ENCODE measurements around the gene CLCN7.

DNA sequence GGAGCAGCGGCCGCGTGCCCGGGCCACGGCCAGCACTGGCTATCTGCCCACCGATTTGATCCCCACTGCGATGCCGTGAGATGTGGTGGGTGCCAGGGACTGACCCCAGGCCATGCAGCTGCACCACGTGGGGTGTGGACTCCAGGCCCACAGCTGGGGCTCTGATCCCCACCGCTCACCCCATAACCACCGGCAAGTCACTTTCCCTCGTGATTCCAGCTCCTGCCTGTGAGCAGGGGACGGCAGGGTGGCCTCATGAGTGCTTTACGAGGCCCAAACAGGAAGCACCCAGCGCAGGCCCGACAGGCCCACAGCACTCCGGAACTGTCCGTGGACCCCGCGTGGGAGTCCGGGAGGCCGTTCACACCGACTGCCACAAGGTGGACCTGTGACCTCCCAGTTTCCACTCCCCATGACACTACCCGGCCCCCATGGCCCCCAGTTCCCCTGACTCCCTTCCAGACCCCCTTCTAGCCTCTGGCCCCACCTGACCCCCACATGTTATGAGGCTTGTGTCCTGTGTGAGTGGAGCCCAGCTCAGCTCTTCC lies 13.3 kb upstream of the CLCN7 start:
- TF ChIP-seq, protein P1, sequence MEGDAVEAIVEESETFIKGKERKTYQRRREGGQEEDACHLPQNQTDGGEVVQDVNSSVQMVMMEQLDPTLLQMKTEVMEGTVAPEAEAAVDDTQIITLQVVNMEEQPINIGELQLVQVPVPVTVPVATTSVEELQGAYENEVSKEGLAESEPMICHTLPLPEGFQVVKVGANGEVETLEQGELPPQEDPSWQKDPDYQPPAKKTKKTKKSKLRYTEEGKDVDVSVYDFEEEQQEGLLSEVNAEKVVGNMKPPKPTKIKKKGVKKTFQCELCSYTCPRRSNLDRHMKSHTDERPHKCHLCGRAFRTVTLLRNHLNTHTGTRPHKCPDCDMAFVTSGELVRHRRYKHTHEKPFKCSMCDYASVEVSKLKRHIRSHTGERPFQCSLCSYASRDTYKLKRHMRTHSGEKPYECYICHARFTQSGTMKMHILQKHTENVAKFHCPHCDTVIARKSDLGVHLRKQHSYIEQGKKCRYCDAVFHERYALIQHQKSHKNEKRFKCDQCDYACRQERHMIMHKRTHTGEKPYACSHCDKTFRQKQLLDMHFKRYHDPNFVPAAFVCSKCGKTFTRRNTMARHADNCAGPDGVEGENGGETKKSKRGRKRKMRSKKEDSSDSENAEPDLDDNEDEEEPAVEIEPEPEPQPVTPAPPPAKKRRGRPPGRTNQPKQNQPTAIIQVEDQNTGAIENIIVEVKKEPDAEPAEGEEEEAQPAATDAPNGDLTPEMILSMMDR (IDR thresholded peaks at IDR 0.05), result no peak
- TF ChIP-seq POLR2AphosphoS5 (IDR thresholded peaks at IDR 0.05), result no peak
- no peak for TF ChIP-seq EP300 (IDR thresholded peaks at IDR 0.05)
- TF ChIP-seq POLR2A (IDR thresholded peaks at IDR 0.05), result no peak

Data from stomach (tissue), 4 donors.